ENCODE results near the gene SIRT3. TPM values are rescaled to one million over a fixed set of nuclear protein-coding genes. Genes with fewer than 3 reads are reported as not detected.

Gene SIRT3
- total and polyA plus RNA-seq, 5 donors, result 18.5 to 32.5 (median 26.4) TPM

GRCh38 chr11:280706-281485, 44.8 kb upstream of the SIRT3 start:
- Histone ChIP-seq H3K27me3 (ENCODE audit: control insufficient read depth, insufficient read depth) (no peaks in the 10 kb centered on the region), H3K4me1 (ENCODE audit: control insufficient read depth, insufficient read depth, low read length) (no peaks in the 10 kb centered on the region), H3K4me3 (ENCODE audit: low read length) (peak overlapping the region; percentile 5), H3K9me3 (ENCODE audit: control insufficient read depth, low read length) (no peaks in the 10 kb centered on the region), H3K27ac (ENCODE audit: low read length) (no peak overlapping the region)
- DNase-seq, result peak in 2 of 3 donors; percentile 51 to 55
- 8% methylated on average over 79 of the region's 79 CpGs for WGBS
- intact Hi-C loops (cut with DNase I), result no loop called here
- ATAC-seq, result no peak

GRCh38 chr11:279966-280705, 44.0 kb upstream of the SIRT3 start:
- Histone ChIP-seq H3K4me1 (ENCODE audit: control insufficient read depth, insufficient read depth, low read length) (no peaks in the 10 kb centered on the region), H3K4me3 (ENCODE audit: low read length) (peak overlapping the region; percentile 5), H3K27me3 (ENCODE audit: control insufficient read depth, insufficient read depth) (no peaks in the 10 kb centered on the region), H3K9me3 (ENCODE audit: control insufficient read depth, low read length) (no peaks in the 10 kb centered on the region), H3K27ac (ENCODE audit: low read length) (no peak overlapping the region)
- WGBS, result 3% methylated on average over 85 of the region's 85 CpGs
- intact Hi-C loops (cut with DNase I), result no loop called here
- DNase-seq (peak in 2 of 3 donors; percentile 65 to 70), ATAC-seq (peak; percentile 17 to 34)

GRCh38 chr11:279040-279965, 43.2 kb upstream of the SIRT3 start:
- H3K4me3 ChIP-seq (ENCODE audit: low read length), result no peak overlapping the region
- intact Hi-C loops (cut with DNase I), result no loop called here
- ATAC-seq, result peak; percentile 27 to 49
- peak in 2 of 3 donors; percentile 54 to 68 for DNase-seq
- no peaks in the 10 kb centered on the region for H3K27me3 ChIP-seq (ENCODE audit: control insufficient read depth, insufficient read depth)
- no peak overlapping the region for H3K27ac ChIP-seq (ENCODE audit: low read length)
- WGBS, result 9% methylated on average over 97 of the region's 97 CpGs
- H3K9me3 ChIP-seq (ENCODE audit: control insufficient read depth, low read length), result no peaks in the 10 kb centered on the region
- H3K4me1 ChIP-seq (ENCODE audit: control insufficient read depth, insufficient read depth, low read length), result no peaks in the 10 kb centered on the region

GRCh38 chr11:278001-278951, 42.1 kb upstream of the SIRT3 start, which contains the start of gene NLRP6:
TSS of gene NLRP6 (plus strand) at chr11:278407. CDS start at chr11:278570, 163 bp downstream.
- peak in 1 of 2 donors; percentile 5 for ATAC-seq
- no peak within 1 kb of the TSS for H3K27ac ChIP-seq (ENCODE audit: low read length)
- no peak within 1 kb of the TSS for H3K4me3 ChIP-seq (ENCODE audit: low read length)

GRCh38 chr11:276219-276618, 40.1 kb upstream of the SIRT3 start:
- Histone ChIP-seq H3K27ac (ENCODE audit: low read length) (no peak overlapping the region), H3K9me3 (ENCODE audit: control insufficient read depth, low read length) (no peaks in the 10 kb centered on the region), H3K4me1 (ENCODE audit: control insufficient read depth, insufficient read depth, low read length) (no peaks in the 10 kb centered on the region), H3K4me3 (ENCODE audit: low read length) (no peak overlapping the region), H3K27me3 (ENCODE audit: control insufficient read depth, insufficient read depth) (no peaks in the 10 kb centered on the region)
- no peak for DNase-seq
- ATAC-seq, result no peak
- intact Hi-C loops (cut with DNase I), result no loop called here

More at GRCh38 chr11:278001-278951, 42.1 kb upstream of the SIRT3 start, which contains the start of gene NLRP6:
- intact Hi-C loops (cut with DNase I), result no loop called here
- DNase-seq, result peak in 2 of 3 donors; percentile 33 to 49
- H3K27me3 ChIP-seq (ENCODE audit: control insufficient read depth, insufficient read depth), result no peaks in the 10 kb centered on the region
- WGBS, result 75% methylated on average over 21 of the region's 21 CpGs
- no peaks in the 10 kb centered on the region for H3K9me3 ChIP-seq (ENCODE audit: control insufficient read depth, low read length)
- no peaks in the 10 kb centered on the region for H3K4me1 ChIP-seq (ENCODE audit: control insufficient read depth, insufficient read depth, low read length)

- ATAC-seq (no peak), DNase-seq (no peak)
- no peaks in the 10 kb centered on the region for H3K4me1 ChIP-seq (ENCODE audit: control insufficient read depth, insufficient read depth, low read length)
- H3K9me3 ChIP-seq (ENCODE audit: control insufficient read depth, low read length), result no peaks in the 10 kb centered on the region
- H3K4me3 ChIP-seq (ENCODE audit: low read length), result no peak overlapping the region
- no peaks in the 10 kb centered on the region for H3K27me3 ChIP-seq (ENCODE audit: control insufficient read depth, insufficient read depth)
- WGBS, result 86% methylated on average over 6 of the region's 6 CpGs
- no peak overlapping the region for H3K27ac ChIP-seq (ENCODE audit: low read length)
- intact Hi-C loops (cut with DNase I), result no loop called here
These were observed 36.7 kb upstream of the SIRT3 start for GRCh38 chr11:272931-273198.

GRCh38 chr11:272195-272930, 36.2 kb upstream of the SIRT3 start:
- H3K4me1 ChIP-seq (ENCODE audit: control insufficient read depth, insufficient read depth, low read length), result no peaks in the 10 kb centered on the region
- peak in 2 of 3 donors; percentile 26 to 46 for DNase-seq
- no peaks in the 10 kb centered on the region for H3K27me3 ChIP-seq (ENCODE audit: control insufficient read depth, insufficient read depth)
- intact Hi-C loops (cut with DNase I), result no loop called here
- H3K27ac ChIP-seq (ENCODE audit: low read length), result no peak overlapping the region
- H3K9me3 ChIP-seq (ENCODE audit: control insufficient read depth, low read length), result no peaks in the 10 kb centered on the region
- H3K4me3 ChIP-seq (ENCODE audit: low read length), result no peak overlapping the region
- no peak for ATAC-seq
- 84% methylated on average over 22 of the region's 22 CpGs for WGBS

GRCh38 chr11:271319-271715, 35.2 kb upstream of the SIRT3 start:
- WGBS, result 85% methylated on average over 8 of the region's 8 CpGs
- DNase-seq (peak in 1 of 3 donors; percentile 49), ATAC-seq (no peak)
- Histone ChIP-seq H3K9me3 (ENCODE audit: control insufficient read depth, low read length) (no peaks in the 10 kb centered on the region), H3K4me3 (ENCODE audit: low read length) (no peak overlapping the region), H3K27me3 (ENCODE audit: control insufficient read depth, insufficient read depth) (no peaks in the 10 kb centered on the region), H3K27ac (ENCODE audit: low read length) (no peak overlapping the region), H3K4me1 (ENCODE audit: control insufficient read depth, insufficient read depth, low read length) (no peaks in the 10 kb centered on the region)
- intact Hi-C loops (cut with DNase I), result no loop called here

GRCh38 chr11:270451-271318, 34.5 kb upstream of the SIRT3 start:
- Histone ChIP-seq H3K27me3 (ENCODE audit: control insufficient read depth, insufficient read depth) (no peaks in the 10 kb centered on the region), H3K27ac (ENCODE audit: low read length) (no peak overlapping the region), H3K4me1 (ENCODE audit: control insufficient read depth, insufficient read depth, low read length) (no peaks in the 10 kb centered on the region), H3K4me3 (ENCODE audit: low read length) (no peak overlapping the region), H3K9me3 (ENCODE audit: control insufficient read depth, low read length) (no peaks in the 10 kb centered on the region)
- ATAC-seq, result peak in 1 of 2 donors; percentile 7
- intact Hi-C loops (cut with DNase I), result no loop called here
- DNase-seq, result peak in 1 of 3 donors; percentile 54
- 82% methylated on average over 18 of the region's 18 CpGs for WGBS

All from right cardiac atrium (tissue), 5 donors.